Measurements from ENCODE around the gene RXRA.

The RXRA gene

GRCh38 chr9:134443174-134444037 is 117.2 kb downstream of the RXRA start:
- Histone ChIP-seq H3K36me3 (ENCODE audit: insufficient read depth, low read length) (no peaks in the 10 kb centered on the region), H2AFZ (ENCODE audit: low read depth, low read length) (no peak overlapping the region), H3K4me1 (ENCODE audit: insufficient read depth, low read length) (peaks cover 14% of the 10 kb centered on the region), H3K9me3 (ENCODE audit: low read length) (peaks cover 2% of the 10 kb centered on the region), H3K4me3 (ENCODE audit: low read length) (no peak overlapping the region), H3K27me3 (ENCODE audit: insufficient read depth, low read length) (no peaks in the 10 kb centered on the region)

- Histone ChIP-seq H3K36me3 (ENCODE audit: insufficient read depth, low read length) (no peaks in the 10 kb centered on the region), H2AFZ (ENCODE audit: low read depth, low read length) (no peak overlapping the region), H3K27me3 (ENCODE audit: insufficient read depth, low read length) (no peaks in the 10 kb centered on the region), H3K4me1 (ENCODE audit: insufficient read depth, low read length) (peaks cover 14% of the 10 kb centered on the region), H3K4me3 (ENCODE audit: low read length) (no peak overlapping the region), H3K9me3 (ENCODE audit: low read length) (peaks cover 5% of the 10 kb centered on the region)
Measured at GRCh38 chr9:134444038-134444315, 117.7 kb downstream of the RXRA start.

GRCh38 chr9:134445000-134445399 is 118.7 kb downstream of the RXRA start:
- no peak overlapping the region for H3K4me3 ChIP-seq (ENCODE audit: low read length)
- H3K36me3 ChIP-seq (ENCODE audit: insufficient read depth, low read length) = no peaks in the 10 kb centered on the region
- no peaks in the 10 kb centered on the region for H3K27me3 ChIP-seq (ENCODE audit: insufficient read depth, low read length)
- peaks cover 18% of the 10 kb centered on the region for H3K4me1 ChIP-seq (ENCODE audit: insufficient read depth, low read length)
- peaks cover 5% of the 10 kb centered on the region for H3K9me3 ChIP-seq (ENCODE audit: low read length)
- H2AFZ ChIP-seq (ENCODE audit: low read depth, low read length) = no peak overlapping the region

- Histone ChIP-seq H3K27me3 (ENCODE audit: insufficient read depth, low read length) (no peaks in the 10 kb centered on the region), H3K4me1 (ENCODE audit: insufficient read depth, low read length) (peaks cover 7% of the 10 kb centered on the region), H3K36me3 (ENCODE audit: insufficient read depth, low read length) (no peaks in the 10 kb centered on the region), H3K4me3 (ENCODE audit: low read length) (no peak overlapping the region), H2AFZ (ENCODE audit: low read depth, low read length) (no peak overlapping the region), H3K9me3 (ENCODE audit: low read length) (peaks cover 5% of the 10 kb centered on the region)
Measured at GRCh38 chr9:134449180-134449916, 123.1 kb downstream of the RXRA start.

GRCh38 chr9:134451700-134452458 is 125.6 kb downstream of the RXRA start:
- Histone ChIP-seq H3K36me3 (ENCODE audit: insufficient read depth, low read length) (no peaks in the 10 kb centered on the region), H3K4me1 (ENCODE audit: insufficient read depth, low read length) (peaks cover 7% of the 10 kb centered on the region), H3K9me3 (ENCODE audit: low read length) (peaks cover 5% of the 10 kb centered on the region), H3K27me3 (ENCODE audit: insufficient read depth, low read length) (no peaks in the 10 kb centered on the region), H3K4me3 (ENCODE audit: low read length) (no peak overlapping the region), H2AFZ (ENCODE audit: low read depth, low read length) (no peak overlapping the region)

GRCh38 chr9:134452728-134453127 is 126.5 kb downstream of the RXRA start:
- peaks cover 7% of the 10 kb centered on the region for H3K4me1 ChIP-seq (ENCODE audit: insufficient read depth, low read length)
- no peaks in the 10 kb centered on the region for H3K27me3 ChIP-seq (ENCODE audit: insufficient read depth, low read length)
- no peak overlapping the region for H3K4me3 ChIP-seq (ENCODE audit: low read length)
- H2AFZ ChIP-seq (ENCODE audit: low read depth, low read length) = no peak overlapping the region
- peaks cover 3% of the 10 kb centered on the region for H3K9me3 ChIP-seq (ENCODE audit: low read length)
- H3K36me3 ChIP-seq (ENCODE audit: insufficient read depth, low read length) = no peaks in the 10 kb centered on the region

GRCh38 chr9:134453776-134454475 is 127.7 kb downstream of the RXRA start:
- Histone ChIP-seq H3K4me1 (ENCODE audit: insufficient read depth, low read length) (peaks cover 7% of the 10 kb centered on the region), H3K27me3 (ENCODE audit: insufficient read depth, low read length) (no peaks in the 10 kb centered on the region), H3K9me3 (ENCODE audit: low read length) (peaks cover under 1% of the 10 kb centered on the region), H3K4me3 (ENCODE audit: low read length) (no peak overlapping the region), H3K36me3 (ENCODE audit: insufficient read depth, low read length) (no peaks in the 10 kb centered on the region), H2AFZ (ENCODE audit: low read depth, low read length) (no peak overlapping the region)

GRCh38 chr9:134454476-134454857 is 128.2 kb downstream of the RXRA start:
- Histone ChIP-seq H2AFZ (ENCODE audit: low read depth, low read length) (no peak overlapping the region), H3K9me3 (ENCODE audit: low read length) (no peaks in the 10 kb centered on the region), H3K27me3 (ENCODE audit: insufficient read depth, low read length) (no peaks in the 10 kb centered on the region), H3K4me3 (ENCODE audit: low read length) (no peak overlapping the region), H3K36me3 (ENCODE audit: insufficient read depth, low read length) (no peaks in the 10 kb centered on the region), H3K4me1 (ENCODE audit: insufficient read depth, low read length) (peaks cover 7% of the 10 kb centered on the region)

- Histone ChIP-seq H3K9me3 (ENCODE audit: low read length) (no peaks in the 10 kb centered on the region), H3K36me3 (ENCODE audit: insufficient read depth, low read length) (no peaks in the 10 kb centered on the region), H2AFZ (ENCODE audit: low read depth, low read length) (no peak overlapping the region), H3K4me3 (ENCODE audit: low read length) (no peak overlapping the region), H3K4me1 (ENCODE audit: insufficient read depth, low read length) (peaks cover 3% of the 10 kb centered on the region), H3K27me3 (ENCODE audit: insufficient read depth, low read length) (no peaks in the 10 kb centered on the region)
Measured at GRCh38 chr9:134455021-134455471, 128.8 kb downstream of the RXRA start.

GRCh38 chr9:134455537-134455933 is 129.3 kb downstream of the RXRA start:
- H3K4me1 ChIP-seq (ENCODE audit: insufficient read depth, low read length) = no peaks in the 10 kb centered on the region
- H2AFZ ChIP-seq (ENCODE audit: low read depth, low read length) = no peak overlapping the region
- no peaks in the 10 kb centered on the region for H3K27me3 ChIP-seq (ENCODE audit: insufficient read depth, low read length)
- H3K36me3 ChIP-seq (ENCODE audit: insufficient read depth, low read length) = no peaks in the 10 kb centered on the region
- H3K9me3 ChIP-seq (ENCODE audit: low read length) = no peaks in the 10 kb centered on the region
- H3K4me3 ChIP-seq (ENCODE audit: low read length) = no peak overlapping the region

- Histone ChIP-seq H2AFZ (ENCODE audit: low read depth, low read length) (no peak overlapping the region), H3K27me3 (ENCODE audit: insufficient read depth, low read length) (no peaks in the 10 kb centered on the region), H3K36me3 (ENCODE audit: insufficient read depth, low read length) (no peaks in the 10 kb centered on the region), H3K4me1 (ENCODE audit: insufficient read depth, low read length) (no peaks in the 10 kb centered on the region), H3K9me3 (ENCODE audit: low read length) (no peaks in the 10 kb centered on the region), H3K4me3 (ENCODE audit: low read length) (no peak overlapping the region)
Measured at GRCh38 chr9:134455934-134456755, 129.9 kb downstream of the RXRA start.

GRCh38 chr9:134456756-134457305 is 130.6 kb downstream of the RXRA start:
- Histone ChIP-seq H3K27me3 (ENCODE audit: insufficient read depth, low read length) (no peaks in the 10 kb centered on the region), H3K4me3 (ENCODE audit: low read length) (no peak overlapping the region), H2AFZ (ENCODE audit: low read depth, low read length) (no peak overlapping the region), H3K4me1 (ENCODE audit: insufficient read depth, low read length) (no peaks in the 10 kb centered on the region), H3K9me3 (ENCODE audit: low read length) (no peaks in the 10 kb centered on the region), H3K36me3 (ENCODE audit: insufficient read depth, low read length) (no peaks in the 10 kb centered on the region)
